GM12801 (cell line): ENCODE results near the gene ZSCAN10.

Experiments
- TF ChIP-seq, protein P1 (sequence below): IDR thresholded peaks from one replicate; pipeline ENCODE4 v1.5.1; 2011; ENCODE audit warnings: control low read depth; ENCODE audit not compliant: insufficient read length; ENCODE audit errors: extremely low read depth

The ZSCAN10 gene

DNA sequence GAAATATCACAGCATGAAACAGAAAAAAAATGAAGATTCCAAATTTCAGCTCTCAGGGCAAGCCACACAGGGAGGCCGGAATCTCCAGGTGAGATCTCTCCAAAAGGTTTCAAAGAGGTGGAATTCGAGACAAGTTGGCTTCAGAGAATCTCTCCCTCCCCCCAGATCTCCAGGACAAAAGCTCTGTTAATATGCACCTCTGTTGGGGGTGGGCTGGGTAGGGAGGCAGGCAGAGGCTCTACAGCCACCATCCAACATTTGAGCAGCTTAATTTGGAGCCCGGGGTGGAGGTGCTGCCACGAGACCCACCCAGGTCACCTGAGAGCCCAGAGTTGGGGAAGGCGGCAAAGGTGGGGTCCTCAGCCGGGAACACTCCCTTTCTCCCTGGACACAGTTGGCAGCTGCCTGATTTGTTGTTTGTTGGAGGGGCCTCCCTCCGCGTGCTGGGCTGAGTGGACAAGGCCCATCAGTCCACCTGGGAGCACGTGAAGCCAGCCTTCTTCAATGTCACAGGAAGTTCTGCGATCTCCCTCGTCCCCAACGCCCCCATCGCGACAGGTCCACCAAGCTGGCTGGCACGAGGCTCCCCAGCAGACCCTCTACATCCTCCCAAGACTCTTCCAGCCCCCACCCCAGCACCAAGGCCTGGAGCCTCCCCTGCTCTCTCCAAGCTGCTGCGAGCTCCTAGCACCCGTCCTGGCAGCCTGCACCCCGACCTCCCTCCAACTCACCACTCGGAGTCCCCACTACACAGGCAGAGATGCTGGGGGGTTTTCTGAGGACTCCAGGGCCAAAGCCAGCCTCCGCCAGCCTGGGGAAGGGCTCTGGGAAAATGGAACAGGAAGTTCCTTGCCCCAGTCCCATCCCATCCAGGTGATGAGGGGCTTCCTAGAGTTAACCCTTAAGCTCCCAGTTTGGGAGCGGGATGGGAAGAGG is at the start of gene ZSCAN10:
Gene ZSCAN10, minus strand, starts transcription at position 836 of the 936 bp plus-strand sequence. CDS start 6,357 bp downstream, outside the sequence.
- TF ChIP-seq, protein P1, sequence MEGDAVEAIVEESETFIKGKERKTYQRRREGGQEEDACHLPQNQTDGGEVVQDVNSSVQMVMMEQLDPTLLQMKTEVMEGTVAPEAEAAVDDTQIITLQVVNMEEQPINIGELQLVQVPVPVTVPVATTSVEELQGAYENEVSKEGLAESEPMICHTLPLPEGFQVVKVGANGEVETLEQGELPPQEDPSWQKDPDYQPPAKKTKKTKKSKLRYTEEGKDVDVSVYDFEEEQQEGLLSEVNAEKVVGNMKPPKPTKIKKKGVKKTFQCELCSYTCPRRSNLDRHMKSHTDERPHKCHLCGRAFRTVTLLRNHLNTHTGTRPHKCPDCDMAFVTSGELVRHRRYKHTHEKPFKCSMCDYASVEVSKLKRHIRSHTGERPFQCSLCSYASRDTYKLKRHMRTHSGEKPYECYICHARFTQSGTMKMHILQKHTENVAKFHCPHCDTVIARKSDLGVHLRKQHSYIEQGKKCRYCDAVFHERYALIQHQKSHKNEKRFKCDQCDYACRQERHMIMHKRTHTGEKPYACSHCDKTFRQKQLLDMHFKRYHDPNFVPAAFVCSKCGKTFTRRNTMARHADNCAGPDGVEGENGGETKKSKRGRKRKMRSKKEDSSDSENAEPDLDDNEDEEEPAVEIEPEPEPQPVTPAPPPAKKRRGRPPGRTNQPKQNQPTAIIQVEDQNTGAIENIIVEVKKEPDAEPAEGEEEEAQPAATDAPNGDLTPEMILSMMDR: no peak

DNA sequence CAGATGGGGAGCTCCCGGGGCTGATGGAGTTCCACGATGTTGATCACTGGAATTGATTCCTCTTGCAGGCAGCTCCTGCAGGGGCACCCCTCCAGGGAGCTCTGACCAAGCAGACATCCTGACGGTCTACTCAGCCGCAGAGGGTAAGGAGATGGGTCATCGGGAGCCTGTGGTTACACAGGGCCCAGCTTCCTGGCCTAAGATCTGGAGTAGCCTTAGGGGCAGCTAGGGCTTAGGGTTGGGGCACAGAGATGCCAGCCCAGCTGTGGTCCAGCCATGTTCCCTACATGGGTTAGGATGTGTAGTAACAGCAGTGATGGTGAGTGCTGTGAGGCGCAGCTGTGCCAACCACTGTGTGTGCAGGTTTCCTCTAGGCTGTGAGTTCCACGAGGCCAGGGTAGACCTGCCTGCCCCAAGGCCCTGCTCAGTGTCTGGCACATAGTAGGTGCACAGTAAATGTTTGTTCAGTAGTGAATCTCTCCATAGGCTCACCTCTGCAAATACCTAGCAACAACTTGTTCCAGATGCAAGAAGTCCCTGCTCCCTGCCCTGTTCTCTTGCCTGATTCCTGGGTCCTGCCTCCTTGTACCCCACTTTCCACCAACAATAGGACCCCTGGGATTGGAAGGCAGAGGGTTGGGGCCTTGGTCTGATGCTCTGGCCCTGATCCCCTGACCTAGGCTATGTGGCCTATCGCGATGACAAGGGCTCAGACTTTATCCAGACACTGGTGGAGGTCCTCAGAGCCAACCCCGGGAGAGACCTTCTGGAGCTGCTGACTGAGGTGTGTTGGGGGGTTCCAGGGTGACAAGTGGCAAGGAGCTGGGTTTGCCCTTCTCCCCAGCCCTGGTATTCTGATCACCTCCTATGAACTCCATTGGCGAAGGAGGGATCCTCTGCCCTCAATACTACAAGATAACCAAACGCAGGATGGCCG is 49.4 kb upstream of the ZSCAN10 start:
- TF ChIP-seq, protein P1: no peak

- TF ChIP-seq, protein P1: no peak
Measured at GRCh38 chr16:3147757-3148104, 48.6 kb upstream of the ZSCAN10 start.

DNA sequence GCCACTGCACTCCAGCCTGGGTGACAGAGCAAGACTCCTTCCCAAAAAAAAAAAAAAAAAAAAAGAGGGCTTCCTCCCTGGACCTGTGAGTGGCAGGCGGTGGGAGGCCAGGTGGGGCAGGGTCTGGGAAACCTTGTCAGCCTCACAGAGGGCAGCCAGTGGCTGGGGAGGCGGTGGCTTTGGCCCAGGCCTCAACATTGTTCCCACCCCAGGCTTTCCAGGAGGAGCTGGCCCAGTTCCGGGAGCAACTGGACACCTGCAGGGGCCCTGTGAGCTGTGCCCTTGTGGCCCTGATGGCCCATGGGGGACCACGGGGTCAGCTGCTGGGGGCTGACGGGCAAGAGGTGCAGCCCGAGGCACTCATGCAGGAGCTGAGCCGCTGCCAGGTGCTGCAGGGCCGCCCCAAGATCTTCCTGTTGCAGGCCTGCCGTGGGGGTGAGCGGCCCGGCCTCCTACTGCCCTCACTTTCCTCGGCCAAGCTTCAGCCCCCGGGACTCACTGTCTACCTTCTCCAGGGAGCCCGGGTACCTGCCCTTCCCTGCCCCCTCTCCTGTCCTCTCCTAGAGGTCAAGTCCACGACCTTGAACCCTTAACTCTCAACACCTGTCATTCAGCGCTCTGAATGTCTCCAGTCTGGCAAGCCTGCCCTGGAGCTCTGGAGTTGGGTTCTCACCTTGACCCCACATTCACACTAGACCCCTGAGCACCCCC is 48.1 kb upstream of the ZSCAN10 start:
- TF ChIP-seq, protein P1: no peak

GRCh38 chr16:3145660-3146059 is 46.6 kb upstream of the ZSCAN10 start:
- TF ChIP-seq, protein P1: no peak

GRCh38 chr16:3145151-3145550 is 46.1 kb upstream of the ZSCAN10 start:
- TF ChIP-seq, protein P1: no peak
